Prostate gland (tissue), 2 donors: ENCODE results near the gene TNRC18. TPM values are rescaled to one million over a fixed set of nuclear protein-coding genes. Genes with fewer than 3 reads are reported as not detected.

Source experiments
- DNase-seq: peaks from one replicate; pipeline ENCODE4 v3.0.0-alpha.2; 2019; ENCODE audit warnings: low spot score
- H3K27ac ChIP-seq, 2 donors: fragments of 200-600 bp; sonication (generic); 2 replicates each; pipeline ENCODE4 v1.5.1; 2017 to 2019
- H3K27me3 ChIP-seq: fragments of 200-600 bp; sonication (generic); replicated peaks from 2 replicates; pipeline ENCODE4 v1.5.1; 2019; ENCODE audit not compliant: insufficient read depth
- H3K36me3 ChIP-seq, 2 donors: fragments of 200-600 bp; sonication (generic); 1 replicate in 1 of 2; 2 replicates in 1 of 2; pipeline versions ENCODE4 v1.5.1 to v1.8.1; 2017 to 2019
- H3K4me1 ChIP-seq: fragments of 200-600 bp; sonication (generic); replicated peaks from 2 replicates; pipeline ENCODE4 v1.5.1; 2019
- H3K4me3 ChIP-seq, 2 donors: fragments of 200-600 bp; sonication (generic); 2 replicates each; pipeline ENCODE4 v1.5.1; 2017 to 2019
- H3K9me3 ChIP-seq: fragments of 200-600 bp; sonication (generic); 2 replicates; pipeline ENCODE4 v1.5.1; 2017
- POLR2A ChIP-seq: fragments of 450-650 bp; IDR thresholded peaks from one replicate; pipeline ENCODE4 v1.6.1; 2016; ENCODE audit warnings: antibody characterized with exemption, mild to moderate bottlenecking
- POLR2AphosphoS5 ChIP-seq: sonication (generic); formaldehyde crosslinking; IDR thresholded peaks from one replicate; pipeline ENCODE4 v1.6.1; 2017; ENCODE audit warnings: antibody characterized with exemption
- WGBS: methylation state at CpG from one replicate; pipeline ENCODE4 v1.1.5; 2018; 5-methylcytosine and 5-hydroxymethylcytosine counted together
- intact Hi-C: fragments of 100-400 bp; cut with DNase I; formaldehyde crosslinking; loops from one replicate; pipeline ENCODE4 v1.14.2; 2022
- total RNA-seq, 2 donors: library from RNA; depleted of rRNA; stranded (reverse); fragments of >200 nt; gene quantifications; one replicate each; pipeline ENCODE4 v1.1.0, GENCODE V29; 2016
- TF ChIP-seq, protein P1 (sequence below), 4 experiments: fragments of 200-600 bp in 2 of 4; fragments of 450-650 bp in 2 of 4; sonication (generic) in 2 of 4; IDR thresholded peaks; 1 replicate in 3 of 4; 2 replicates in 1 of 4; pipeline ENCODE4 v1.5.1; 2016 to 2019; ENCODE audit warnings: antibody characterized with exemption in 4 of 4, mild to moderate bottlenecking in 2 of 4, moderate library complexity in 2 of 4

Gene TNRC18
- total RNA-seq, 2 donors from 2014 or later, result 138 to 290 TPM

DNA sequence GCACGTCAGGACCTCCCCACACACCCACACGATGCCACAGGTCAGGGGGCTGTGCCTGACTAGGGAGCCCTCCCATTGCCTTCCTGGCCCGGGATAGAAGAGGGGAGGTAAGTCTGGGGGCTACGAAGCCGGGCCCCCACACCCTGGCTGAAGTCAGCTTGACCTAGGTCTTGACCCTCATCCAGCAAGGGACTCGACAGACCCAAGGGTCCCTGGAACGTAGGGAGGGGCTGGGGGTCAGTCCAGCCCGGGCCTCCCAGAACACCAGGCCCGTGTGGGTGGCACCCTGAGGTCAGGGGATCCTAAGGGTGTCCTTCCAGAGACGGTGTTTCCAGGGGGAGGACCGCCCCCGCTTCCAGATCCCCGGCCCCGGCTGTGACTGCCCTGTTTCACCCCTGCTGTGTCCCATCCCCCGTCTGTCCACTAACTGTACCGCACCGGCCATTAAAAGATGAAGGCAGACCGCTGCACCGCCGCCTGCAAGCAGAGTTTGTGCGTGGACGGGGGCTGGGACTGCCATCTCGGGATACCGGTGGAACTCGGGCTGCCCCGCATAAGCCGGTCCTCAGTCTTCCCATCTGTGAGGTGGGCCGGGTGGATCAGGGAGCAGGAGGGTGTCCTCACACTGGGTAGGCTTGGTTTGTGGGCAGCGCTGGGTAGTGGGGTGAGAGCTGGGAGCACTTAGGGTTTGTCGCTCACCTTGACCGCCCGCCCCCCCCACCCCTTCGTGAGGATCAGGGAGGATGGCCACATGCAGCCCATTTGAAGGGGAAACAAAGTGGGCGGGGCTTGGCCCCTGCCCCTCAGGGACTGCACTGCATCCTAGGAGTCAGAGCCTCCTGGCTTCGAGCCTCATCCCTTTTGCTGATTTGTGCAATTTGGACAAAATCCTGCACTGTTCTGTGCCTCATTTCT, 119.8 kb downstream of the TNRC18 start:
- intact Hi-C loops, result no loop called here
- no peaks in the 10 kb centered on the region for H3K9me3 ChIP-seq
- H3K36me3 ChIP-seq, result peaks cover 0 to 7% of the 10 kb centered on the region in 2 donors
- TF ChIP-seq POLR2A, result no peak
- TF ChIP-seq, protein P1, sequence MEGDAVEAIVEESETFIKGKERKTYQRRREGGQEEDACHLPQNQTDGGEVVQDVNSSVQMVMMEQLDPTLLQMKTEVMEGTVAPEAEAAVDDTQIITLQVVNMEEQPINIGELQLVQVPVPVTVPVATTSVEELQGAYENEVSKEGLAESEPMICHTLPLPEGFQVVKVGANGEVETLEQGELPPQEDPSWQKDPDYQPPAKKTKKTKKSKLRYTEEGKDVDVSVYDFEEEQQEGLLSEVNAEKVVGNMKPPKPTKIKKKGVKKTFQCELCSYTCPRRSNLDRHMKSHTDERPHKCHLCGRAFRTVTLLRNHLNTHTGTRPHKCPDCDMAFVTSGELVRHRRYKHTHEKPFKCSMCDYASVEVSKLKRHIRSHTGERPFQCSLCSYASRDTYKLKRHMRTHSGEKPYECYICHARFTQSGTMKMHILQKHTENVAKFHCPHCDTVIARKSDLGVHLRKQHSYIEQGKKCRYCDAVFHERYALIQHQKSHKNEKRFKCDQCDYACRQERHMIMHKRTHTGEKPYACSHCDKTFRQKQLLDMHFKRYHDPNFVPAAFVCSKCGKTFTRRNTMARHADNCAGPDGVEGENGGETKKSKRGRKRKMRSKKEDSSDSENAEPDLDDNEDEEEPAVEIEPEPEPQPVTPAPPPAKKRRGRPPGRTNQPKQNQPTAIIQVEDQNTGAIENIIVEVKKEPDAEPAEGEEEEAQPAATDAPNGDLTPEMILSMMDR (IDR thresholded peaks at IDR 0.05), result no peak
- no peak for TF ChIP-seq POLR2AphosphoS5
- no peaks in the 10 kb centered on the region for H3K4me1 ChIP-seq
- 73% methylated on average over 33 of the region's 35 CpGs for WGBS
- H3K4me3 ChIP-seq, result no peak overlapping the region
- H3K27me3 ChIP-seq, result no peaks in the 10 kb centered on the region
- no peak for DNase-seq
- H3K27ac ChIP-seq, result no peak overlapping the region

DNA sequence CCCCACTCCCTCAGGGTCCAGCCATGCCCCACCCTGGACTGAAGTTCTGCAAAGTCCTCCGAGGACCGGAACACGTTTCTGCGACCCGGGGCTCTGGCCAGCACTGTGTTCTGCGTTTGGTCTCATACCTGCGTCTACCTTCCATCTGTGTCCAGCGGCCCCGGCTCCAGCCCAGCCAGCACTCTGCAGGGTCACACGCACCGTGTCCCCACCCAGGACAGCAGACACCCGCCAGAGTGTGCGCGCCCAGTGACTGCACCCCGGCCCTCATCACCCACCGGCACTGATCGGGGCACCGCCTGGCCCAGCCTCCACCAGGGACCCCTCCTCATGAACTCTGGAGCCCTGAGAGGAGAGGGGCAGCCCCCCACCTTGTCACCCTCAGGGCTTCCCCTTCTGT, 120.6 kb downstream of the TNRC18 start:
- H3K4me1 ChIP-seq, result no peaks in the 10 kb centered on the region
- intact Hi-C loops, result no loop called here
- no peak for DNase-seq
- H3K9me3 ChIP-seq, result no peaks in the 10 kb centered on the region
- 81% methylated on average over 18 of the region's 18 CpGs for WGBS
- no peaks in the 10 kb centered on the region for H3K27me3 ChIP-seq
- H3K27ac ChIP-seq, result no peak overlapping the region
- no peak overlapping the region for H3K4me3 ChIP-seq
- H3K36me3 ChIP-seq, result peaks cover 0 to 5% of the 10 kb centered on the region in 2 donors
- TF ChIP-seq, protein P1 (IDR thresholded peaks at IDR 0.05), result no peak
- no peak for TF ChIP-seq POLR2A
- TF ChIP-seq POLR2AphosphoS5, result no peak

- TF ChIP-seq POLR2A, result no peak
- TF ChIP-seq, protein P1 (IDR thresholded peaks at IDR 0.05), result no peak
- TF ChIP-seq POLR2AphosphoS5, result no peak
- H3K27me3 ChIP-seq, result no peaks in the 10 kb centered on the region
- H3K27ac ChIP-seq, result no peak overlapping the region
- intact Hi-C loops, result no loop called here
- H3K4me1 ChIP-seq, result no peaks in the 10 kb centered on the region
- peaks cover 0 to under 1% of the 10 kb centered on the region in 2 donors for H3K36me3 ChIP-seq
- H3K4me3 ChIP-seq, result no peak overlapping the region
- DNase-seq, result no peak
- no peaks in the 10 kb centered on the region for H3K9me3 ChIP-seq
- WGBS, result 61% methylated on average over 15 of the region's 25 CpGs
Measured at GRCh38 chr7:5302577-5302976, 121.1 kb downstream of the TNRC18 start.

DNA sequence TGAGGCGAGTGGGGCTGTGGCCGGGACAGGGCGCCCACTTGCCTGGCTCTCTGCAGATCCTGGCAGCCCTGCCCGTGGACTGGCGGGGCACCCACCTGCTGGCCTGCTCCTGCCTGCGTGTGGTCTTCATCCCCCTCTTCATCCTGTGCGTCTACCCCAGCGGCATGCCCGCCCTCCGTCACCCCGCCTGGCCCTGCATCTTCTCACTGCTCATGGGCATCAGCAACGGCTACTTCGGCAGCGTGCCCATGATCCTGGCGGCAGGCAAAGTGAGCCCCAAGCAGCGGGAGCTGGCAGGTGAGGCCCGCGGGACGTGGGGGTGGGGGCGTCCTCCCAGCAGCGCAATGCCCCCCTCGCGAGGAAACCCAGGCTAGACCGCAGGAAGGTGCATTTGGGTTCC, 123.3 kb downstream of the TNRC18 start:
- no peak overlapping the region for H3K27ac ChIP-seq
- no peaks in the 10 kb centered on the region for H3K27me3 ChIP-seq
- no peaks in the 10 kb centered on the region for H3K36me3 ChIP-seq
- TF ChIP-seq POLR2A (no peak), POLR2AphosphoS5 (no peak)
- TF ChIP-seq, protein P1 (IDR thresholded peaks at IDR 0.05), result no peak
- no peak for DNase-seq
- no peaks in the 10 kb centered on the region for H3K9me3 ChIP-seq
- H3K4me1 ChIP-seq, result no peaks in the 10 kb centered on the region
- 91% methylated on average over 24 of the region's 24 CpGs for WGBS
- intact Hi-C loops, result no loop called here
- no peak overlapping the region for H3K4me3 ChIP-seq
